HCT116 (cell line): Measurements from ENCODE around the gene EYA2. TPM values are rescaled to one million over a fixed set of nuclear protein-coding genes. Genes with fewer than 3 reads are reported as not detected.

Experiments used
- ATAC-seq: fragments of 200-7000 bp; cut with Tn5 transposase; 2 replicates; pipeline ENCODE4 v1.9.1; 2020; ENCODE audit warnings: mild to moderate bottlenecking, moderate library complexity
- BruUV-seq: library from RNA; stranded (reverse); fragments of 400-500 nt; replicated peaks from 2 replicates; lab custom pipeline; 2021; lab: Mats Ljungman, UMichigan
- CTCF ChIA-PET: fragments of 300-600 bp; sonication (Branson Sonifier 250); formaldehyde crosslinking; loops from one replicate; lab custom pipeline; 2021; ENCODE audit warnings: antibody characterized with exemption; lab: Charles Lee
- POLR2A ChIA-PET: fragments of 300-600, 350-600 bp; sonication (Branson Sonifier 250); formaldehyde crosslinking; loops from one replicate; lab custom pipeline; 2021; ENCODE audit warnings: antibody characterized with exemption; lab: Charles Lee
- RAD21 ChIA-PET, 2 experiments: fragments of 300-600 bp; sonication (Branson Sonifier 250); formaldehyde crosslinking; loops; one replicate each; lab custom pipeline; 2023; ENCODE audit warnings: low total read pairs in 2 of 2; ENCODE audit not compliant: uncharacterized antibody in 2 of 2, unreplicated experiment in 2 of 2, low non-redundant PET in 1 of 2; lab: Charles Lee
- DNase-seq: peaks from one replicate; pipeline ENCODE4 v3.0.0-alpha.2; 2010; ENCODE audit warnings: low read depth, low spot score
- H2AFZ ChIP-seq: fragments of 200-600 bp; shearing (Covaris generic), sonication (generic); 2 replicates; pipeline ENCODE4 v1.6.1; 2017; ENCODE audit warnings: low read depth, mixed run types, mixed read lengths, antibody characterized with exemption, low read length; ENCODE audit not compliant: poor library complexity, severe bottlenecking
- H3K27ac ChIP-seq: 2 replicates; pipeline ENCODE4 v1.5.1; 2012; ENCODE audit warnings: low read depth, low read length
- H3K27me3 ChIP-seq: fragments of 200-600 bp; sonication (generic); 2 replicates; pipeline ENCODE4 v1.6.1; 2016; ENCODE audit warnings: mixed run types, low read length, mixed read lengths; ENCODE audit not compliant: insufficient read depth
- H3K36me3 ChIP-seq, 2 experiments: fragments of 200-500 bp in 1 of 2; fragments of 200-600 bp in 1 of 2; sonication (Bioruptor generic) in 1 of 2; sonication (generic) in 1 of 2; 2 replicates each; pipeline versions ENCODE4 v1.5.1 to v1.6.1; 2014 to 2016; ENCODE audit warnings: low read length in 2 of 2, inconsistent platforms in 1 of 2, mixed read lengths in 1 of 2, mixed run types in 1 of 2; ENCODE audit not compliant: insufficient read depth in 2 of 2, control insufficient read depth in 1 of 2
- H3K4me1 ChIP-seq, 2 experiments: fragments of 200-600 bp in 1 of 2; sonication (generic) in 1 of 2; 2 replicates each; pipeline versions ENCODE4 v1.5.1 to v1.6.1; 2012 to 2017; ENCODE audit warnings: low read length in 2 of 2, inconsistent platforms in 1 of 2, mild to moderate bottlenecking in 1 of 2, mixed read lengths in 1 of 2, mixed run types in 1 of 2, moderate library complexity in 1 of 2; ENCODE audit not compliant: insufficient read depth in 2 of 2, control insufficient read depth in 1 of 2
- H3K4me2 ChIP-seq: fragments of 200-600 bp; sonication (generic); 2 replicates; pipeline ENCODE4 v1.6.1; 2017; ENCODE audit warnings: mixed run types, low read length, mixed read lengths
- H3K4me3 ChIP-seq, 2 experiments: fragments of 200-600 bp in 1 of 2; sonication (generic) in 1 of 2; replicated peaks in 1 of 2; 2 replicates each; pipeline ENCODE4 v1.5.1; 2011 to 2016; ENCODE audit warnings: low read length in 2 of 2, control low read depth in 1 of 2, low read depth in 1 of 2, mild to moderate bottlenecking in 1 of 2, mixed read lengths in 1 of 2, mixed run types in 1 of 2
- H3K79me2 ChIP-seq: fragments of 200-600 bp; sonication (generic); 2 replicates; pipeline ENCODE4 v1.6.1; 2017; ENCODE audit warnings: mild to moderate bottlenecking, mixed run types, low read length, moderate library complexity, mixed read lengths; ENCODE audit not compliant: insufficient read depth
- H3K9ac ChIP-seq: fragments of 200-600 bp; sonication (generic); 2 replicates; pipeline ENCODE4 v1.6.1; 2016; ENCODE audit warnings: low read length, mixed read lengths
- H3K9me2 ChIP-seq: fragments of 200-600 bp; sonication (generic), shearing (Covaris generic); 2 replicates; pipeline ENCODE4 v1.6.1; 2017; ENCODE audit warnings: mixed run types, mild to moderate bottlenecking, moderate library complexity; ENCODE audit not compliant: insufficient read depth
- H3K9me3 ChIP-seq, 2 experiments: fragments of 200-500 bp in 1 of 2; fragments of 200-600 bp in 1 of 2; sonication (Bioruptor generic) in 1 of 2; sonication (generic) in 1 of 2; 2 replicates each; pipeline ENCODE4 v1.6.1; 2014 to 2017; ENCODE audit warnings: low read length in 2 of 2, mixed read lengths in 2 of 2, inconsistent platforms in 1 of 2, low read depth in 1 of 2, mild to moderate bottlenecking in 1 of 2, mixed run types in 1 of 2, moderate library complexity in 1 of 2; ENCODE audit not compliant: control insufficient read depth in 1 of 2, insufficient read depth in 1 of 2
- H4K20me1 ChIP-seq: fragments of 200-600 bp; sonication (generic), shearing (Covaris generic); 2 replicates; pipeline ENCODE4 v1.6.1; 2017; ENCODE audit warnings: mixed run types, mild to moderate bottlenecking, moderate library complexity; ENCODE audit not compliant: insufficient read depth
- CEBPB ChIP-seq: IDR thresholded peaks from 2 replicates; pipeline ENCODE4 v1.6.1; 2012; ENCODE audit warnings: low read depth
- ELF1 ChIP-seq: IDR thresholded peaks from 2 replicates; pipeline ENCODE4 v1.6.1; 2012; ENCODE audit warnings: low read depth, borderline replicate concordance
- EZH2 ChIP-seq: fragments of 200-600 bp; sonication (generic); IDR thresholded peaks from 2 replicates; pipeline ENCODE4 v1.6.1; 2017; ENCODE audit warnings: antibody characterized with exemption, mixed run types
- EZH2phosphoT487 ChIP-seq: fragments of 200-600 bp; IDR thresholded peaks from 2 replicates; pipeline ENCODE4 v1.6.1; 2018; ENCODE audit warnings: antibody characterized with exemption, borderline replicate concordance
- FOSL1 ChIP-seq: IDR thresholded peaks from 2 replicates; pipeline ENCODE4 v1.6.1; 2012; ENCODE audit warnings: low read depth
- MAX ChIP-seq: IDR thresholded peaks from 2 replicates; pipeline ENCODE4 v1.6.1; 2012
- POLR2AphosphoS5 ChIP-seq: IDR thresholded peaks from 2 replicates; pipeline ENCODE4 v1.6.1; 2011; ENCODE audit warnings: mild to moderate bottlenecking, low read depth, low read length, moderate library complexity
- RAD21 ChIP-seq: IDR thresholded peaks from 2 replicates; pipeline ENCODE4 v1.6.1; 2012; ENCODE audit warnings: low read depth, mild to moderate bottlenecking
- REST ChIP-seq: IDR thresholded peaks from 2 replicates; pipeline ENCODE4 v1.6.1; 2012; ENCODE audit warnings: low read depth
- SIN3A ChIP-seq: IDR thresholded peaks from 2 replicates; pipeline ENCODE4 v1.6.1; 2012; ENCODE audit warnings: low read depth
- SP1 ChIP-seq: IDR thresholded peaks from 2 replicates; pipeline ENCODE4 v1.6.1; 2012; ENCODE audit warnings: low read depth
- SRF ChIP-seq: IDR thresholded peaks from 2 replicates; pipeline ENCODE4 v1.6.1; 2012; ENCODE audit warnings: low read depth
- TCF7L2 ChIP-seq: IDR thresholded peaks from 2 replicates; pipeline ENCODE4 v1.7.0; 2011; ENCODE audit warnings: borderline replicate concordance, inconsistent platforms; ENCODE audit not compliant: insufficient read depth, insufficient read length; ENCODE audit errors: extremely low read depth
- intact Hi-C: fragments of 100-400 bp; cut with micrococcal nuclease; formaldehyde crosslinking; loops from 2 replicates; pipeline ENCODE4 v1.10.0; 2022
- total RNA-seq: library from RNA; stranded (reverse); gene quantifications from one replicate; pipeline ENCODE4 v1.2.1, GENCODE V29; 2021; ENCODE audit not compliant: unreplicated experiment
- TF ChIP-seq, protein P1 (sequence below), 3 experiments: fragments of 200-600 bp in 1 of 3; sonication (generic) in 1 of 3; IDR thresholded peaks in 2 of 3; conservative IDR thresholded peaks in 1 of 3; 2 replicates each; pipeline ENCODE4 v1.5.1; 2012 to 2017; ENCODE audit warnings: low read depth in 2 of 3, low read length in 2 of 3, antibody characterized with exemption in 1 of 3, borderline replicate concordance in 1 of 3, control low read depth in 1 of 3, mild to moderate bottlenecking in 1 of 3, mixed read lengths in 1 of 3, mixed run types in 1 of 3, moderate library complexity in 1 of 3; ENCODE audit not compliant: insufficient read depth in 1 of 3

EYA2 gene
- total RNA-seq, 1 experiment from 2014 or later, result not detected

DNA sequence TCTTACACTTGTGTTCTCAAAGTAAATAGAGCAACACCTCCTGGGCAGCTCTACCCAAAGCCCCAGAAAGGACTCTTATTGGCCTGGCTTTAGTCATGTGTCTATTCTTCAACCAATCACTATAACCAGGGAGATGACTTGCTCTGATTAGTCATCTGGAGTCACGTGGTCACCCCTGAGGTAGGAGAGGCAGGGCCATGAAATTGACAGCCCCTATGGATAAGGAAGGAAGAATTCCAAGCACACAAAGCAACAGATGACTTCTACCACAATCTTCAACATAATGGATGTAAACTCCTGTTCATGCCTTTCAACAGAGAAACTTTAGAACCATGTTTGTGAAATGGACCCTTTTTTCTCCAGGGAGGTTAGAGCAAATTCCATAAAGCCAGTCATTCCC lies 24.6 kb upstream of the EYA2 start:
- Histone ChIP-seq H3K9me2 (no peaks in the 10 kb centered on the region), H3K27ac (no peak overlapping the region), H3K36me3 (no peaks in the 10 kb centered on the region), H3K9ac (no peak overlapping the region), H3K9me3 (0 out of 4 replicates have a peak, but pooled peaks cover 0 to 3% of the 10 kb centered on the region in 2 experiments), H3K4me3 (no peak overlapping the region), H3K4me1 (peaks cover 0 to 5% of the 10 kb centered on the region in 2 experiments; a peak in 1 of 4 replicates), H2AFZ (no peak overlapping the region), H3K79me2 (no peaks in the 10 kb centered on the region), H4K20me1 (no peaks in the 10 kb centered on the region), H3K4me2 (no peak overlapping the region), H3K27me3 (no peaks in the 10 kb centered on the region)
- BruUV-seq, result no TSS peak
- DNase-seq (no peak), ATAC-seq (no peak)
- CTCF ChIA-PET, result no interaction called here
- intact Hi-C loops, result no loop called here
- POLR2A ChIA-PET, result no interaction called here
- TF ChIP-seq TCF7L2 (no peak), FOSL1 (no peak), RAD21 (no peak), SRF (no peak), MAX (no peak), SIN3A (no peak), ELF1 (no peak), SP1 (no peak), POLR2AphosphoS5 (no peak), CEBPB (no peak)
- RAD21 ChIA-PET, result no interaction called here

GRCh38 chr20:46872328-46873211 lies 22.1 kb upstream of the EYA2 start:
- DNase-seq (peak; percentile 13), ATAC-seq (peak; percentile 64; the same call in 1 of the 2 replicates)
- ChIA-PET RAD21 (no interaction called here), CTCF (no interaction called here), POLR2A (no interaction called here)
- intact Hi-C loops, result no loop called here
- H3K4me1 ChIP-seq, result peaks cover 0 to 5% of the 10 kb centered on the region in 2 experiments; a peak in 1 of 4 replicates
- no peaks in the 10 kb centered on the region for H3K36me3 ChIP-seq
- no peak overlapping the region for H3K9ac ChIP-seq
- no peaks in the 10 kb centered on the region for H3K27me3 ChIP-seq
- H3K9me2 ChIP-seq, result no peaks in the 10 kb centered on the region
- no peaks in the 10 kb centered on the region for H4K20me1 ChIP-seq
- peak overlapping the region; percentile 19 for H2AFZ ChIP-seq
- 0 out of 4 replicates have a peak, but pooled peaks cover 0 to 3% of the 10 kb centered on the region in 2 experiments for H3K9me3 ChIP-seq
- H3K27ac ChIP-seq, result no peak overlapping the region
- BruUV-seq, result no TSS peak
- peak overlapping the region; percentile 49 for H3K4me2 ChIP-seq
- peak overlapping the region; percentile 7 to 16; a peak in 2 of 4 replicates for H3K4me3 ChIP-seq
- H3K79me2 ChIP-seq, result no peaks in the 10 kb centered on the region
- TF ChIP-seq ELF1 (no peak), REST (no peak), SRF (no peak), EZH2 (no peak), SP1 (peak; percentile 25), EZH2phosphoT487 (no peak), RAD21 (no peak)
- TF ChIP-seq, protein P1, sequence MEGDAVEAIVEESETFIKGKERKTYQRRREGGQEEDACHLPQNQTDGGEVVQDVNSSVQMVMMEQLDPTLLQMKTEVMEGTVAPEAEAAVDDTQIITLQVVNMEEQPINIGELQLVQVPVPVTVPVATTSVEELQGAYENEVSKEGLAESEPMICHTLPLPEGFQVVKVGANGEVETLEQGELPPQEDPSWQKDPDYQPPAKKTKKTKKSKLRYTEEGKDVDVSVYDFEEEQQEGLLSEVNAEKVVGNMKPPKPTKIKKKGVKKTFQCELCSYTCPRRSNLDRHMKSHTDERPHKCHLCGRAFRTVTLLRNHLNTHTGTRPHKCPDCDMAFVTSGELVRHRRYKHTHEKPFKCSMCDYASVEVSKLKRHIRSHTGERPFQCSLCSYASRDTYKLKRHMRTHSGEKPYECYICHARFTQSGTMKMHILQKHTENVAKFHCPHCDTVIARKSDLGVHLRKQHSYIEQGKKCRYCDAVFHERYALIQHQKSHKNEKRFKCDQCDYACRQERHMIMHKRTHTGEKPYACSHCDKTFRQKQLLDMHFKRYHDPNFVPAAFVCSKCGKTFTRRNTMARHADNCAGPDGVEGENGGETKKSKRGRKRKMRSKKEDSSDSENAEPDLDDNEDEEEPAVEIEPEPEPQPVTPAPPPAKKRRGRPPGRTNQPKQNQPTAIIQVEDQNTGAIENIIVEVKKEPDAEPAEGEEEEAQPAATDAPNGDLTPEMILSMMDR (IDR thresholded peaks at IDR 0.05 in 2 of 3, conservative IDR thresholded peaks at IDR 0.05 in 1 of 3; ENCODE audit: borderline replicate concordance in 1 of 3, insufficient read depth in 1 of 3, low read depth in 2 of 3, low read length in 2 of 3), result no peak
